HL-60/S4 (cell line): ENCODE results near the gene HDDC2.
"Not testable (repeated sequence)": the region's sequence is repeated elsewhere in the genome, so short reads cannot be mapped to it uniquely, and the experiment has no call there.

Source experiments
- in situ Hi-C: fragments of 300-500 bp; cut with MboI; formaldehyde crosslinking; loops from 2 replicates; pipeline ENCODE4 v1.14.3; 2022; ENCODE audit warnings: low sequenced_read_pairs

Gene HDDC2

DNA sequence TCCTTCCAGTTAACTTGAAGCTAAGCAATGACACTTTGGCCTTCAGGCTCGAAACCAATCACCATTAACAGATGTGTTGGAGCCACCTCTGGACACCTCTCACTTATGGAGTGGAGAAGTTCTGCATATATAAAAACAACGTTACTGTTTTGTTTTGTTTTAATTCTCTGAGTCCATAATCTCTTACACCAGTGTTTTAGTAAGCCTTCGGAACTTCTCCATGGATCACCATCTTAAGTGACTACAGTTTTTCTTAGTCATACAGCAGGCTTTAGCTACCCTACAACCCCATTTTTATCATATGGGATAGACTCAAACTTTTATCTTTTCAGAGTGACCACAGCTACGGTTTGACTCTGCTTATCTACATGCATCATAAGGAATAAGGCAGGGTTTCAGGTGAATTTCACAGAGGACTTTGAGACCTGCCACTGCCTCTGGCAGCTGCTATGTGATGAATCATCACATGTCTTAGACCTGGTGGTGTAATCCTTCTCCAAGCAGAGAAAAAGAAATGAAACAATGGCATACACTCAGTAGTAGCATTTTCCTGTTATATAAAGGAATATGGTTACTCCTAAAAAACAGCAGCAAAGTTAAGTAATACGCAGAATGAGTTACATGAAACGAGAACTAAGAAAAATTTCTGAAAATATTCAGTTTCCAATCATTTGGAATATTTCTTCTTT lies 5.5 kb upstream of the HDDC2 start:
- in situ Hi-C loops, result no loop called here

DNA sequence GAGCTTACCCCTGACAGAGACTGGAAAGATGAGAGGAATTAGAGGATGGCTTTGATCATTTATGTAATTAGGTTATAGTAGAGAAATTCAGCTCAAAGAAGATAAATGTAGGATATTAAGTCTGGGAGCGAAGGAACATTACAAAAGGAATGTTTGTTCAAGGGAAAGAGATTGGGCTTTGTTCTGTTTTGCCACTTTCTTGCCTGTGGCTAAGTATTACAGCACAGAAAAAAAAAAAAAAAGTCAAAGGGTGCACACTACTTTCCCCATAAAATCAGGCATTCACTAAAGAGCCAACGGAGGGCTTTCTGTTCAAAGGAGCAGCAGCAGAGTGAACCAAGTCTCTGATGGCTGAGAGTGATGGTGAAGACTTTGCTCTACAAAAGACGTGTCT lies 5.0 kb upstream of the HDDC2 start:
- in situ Hi-C loops, result no loop called here

DNA sequence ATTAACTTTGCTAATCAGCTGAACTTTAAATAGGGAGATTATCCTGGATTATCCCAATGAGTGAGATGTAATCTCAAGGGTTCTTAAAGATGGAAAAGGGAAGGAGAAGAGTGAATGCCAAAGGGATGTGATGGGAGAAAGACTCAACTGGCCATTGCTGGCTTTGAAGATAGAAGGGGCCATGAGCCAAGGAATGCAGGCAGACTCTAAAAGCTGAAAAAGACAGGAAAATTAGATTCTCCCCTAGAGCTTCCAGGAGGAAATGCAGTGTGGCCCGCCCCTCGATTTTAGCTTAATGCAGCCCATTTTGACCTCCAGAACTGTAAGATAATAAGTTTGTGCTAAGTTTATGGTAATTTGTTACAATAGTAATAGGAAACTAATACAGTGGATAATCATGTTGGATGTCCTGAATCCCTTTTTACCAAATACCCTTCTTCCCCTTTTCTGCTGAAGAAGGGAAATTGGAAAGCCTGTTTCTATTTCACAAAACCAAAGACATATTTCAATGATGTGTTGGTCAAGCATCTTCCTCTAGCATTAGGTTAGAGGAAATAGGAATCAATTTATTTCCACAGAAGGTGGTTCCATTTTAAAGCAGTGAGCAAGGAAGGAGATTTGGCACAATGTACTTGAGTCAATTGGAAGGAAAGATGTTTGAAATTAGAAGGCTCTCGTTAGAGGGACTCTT lies 3.3 kb upstream of the HDDC2 start:
- in situ Hi-C loops, result no loop called here

DNA sequence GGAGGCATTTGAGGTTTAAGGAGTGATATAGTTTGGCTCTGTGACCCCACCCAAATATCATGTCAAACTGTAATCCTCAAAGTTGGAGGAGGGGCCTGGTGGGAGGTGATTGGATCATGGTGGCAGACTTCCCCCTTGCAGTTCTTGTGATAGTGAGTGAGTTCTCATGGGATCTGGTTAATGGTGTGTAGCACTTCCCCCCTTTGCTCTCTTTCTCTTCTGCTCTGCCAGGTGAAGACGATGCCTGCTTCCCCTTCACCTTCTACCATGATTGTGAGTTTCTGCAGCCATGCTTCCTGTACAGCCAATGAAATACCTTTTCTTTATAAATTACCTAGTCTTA lies 1.7 kb upstream of the HDDC2 start:
- in situ Hi-C loops, result no loop called here

DNA sequence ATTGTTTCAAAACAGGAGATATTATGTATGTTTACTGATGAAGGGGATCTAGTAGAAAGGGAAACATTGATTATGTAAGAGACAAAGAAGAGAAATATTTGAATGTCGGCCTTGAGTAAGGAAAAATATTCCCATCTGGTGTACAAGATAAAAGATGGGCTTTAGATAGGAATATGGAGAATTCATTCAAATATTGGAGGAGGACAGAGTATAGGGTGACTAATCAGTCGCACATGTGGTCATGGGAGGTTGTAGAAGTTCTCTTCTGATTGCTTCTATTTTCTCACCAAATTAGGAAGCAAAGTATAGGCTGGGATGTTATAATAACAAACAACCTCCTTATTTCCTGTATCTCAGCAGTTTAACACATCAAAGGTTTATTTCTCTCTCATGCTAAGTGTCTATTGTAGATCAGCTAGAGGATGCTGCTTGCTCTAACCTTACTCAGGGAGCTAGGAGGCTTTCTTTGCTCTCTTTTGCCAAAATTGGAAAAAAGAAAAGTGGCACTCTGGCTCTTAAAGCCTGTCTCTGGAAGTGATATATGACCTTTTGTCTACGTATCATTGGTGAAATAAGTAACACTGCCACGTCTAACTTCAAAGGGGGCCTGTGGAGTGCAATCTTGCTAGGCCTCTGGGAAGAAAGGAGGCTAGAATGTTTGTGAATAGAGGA lies 1.2 kb upstream of the HDDC2 start:
- in situ Hi-C loops, result no loop called here

DNA sequence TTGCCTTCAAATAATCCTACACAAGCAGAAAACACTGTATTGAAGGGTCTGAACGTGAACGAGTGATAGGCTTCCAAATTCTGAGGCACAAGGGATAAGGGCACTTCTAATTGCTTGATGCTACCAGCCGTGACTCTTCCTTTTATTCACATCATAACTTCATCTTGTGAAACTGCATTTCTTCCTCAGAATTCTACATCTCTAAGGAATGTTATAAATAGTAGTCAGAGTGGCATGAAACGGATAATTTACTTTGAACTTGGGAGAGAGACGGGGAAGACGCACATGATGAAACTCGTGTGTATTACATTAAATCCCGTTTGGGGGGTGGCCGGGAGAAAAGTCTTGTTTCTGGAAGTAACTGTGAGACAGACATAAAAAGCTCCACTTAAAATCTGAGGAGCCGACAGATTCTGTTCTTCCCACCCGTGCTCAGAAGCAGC lies 754 bp downstream of the HDDC2 start:
- in situ Hi-C loops, result no loop called here

DNA sequence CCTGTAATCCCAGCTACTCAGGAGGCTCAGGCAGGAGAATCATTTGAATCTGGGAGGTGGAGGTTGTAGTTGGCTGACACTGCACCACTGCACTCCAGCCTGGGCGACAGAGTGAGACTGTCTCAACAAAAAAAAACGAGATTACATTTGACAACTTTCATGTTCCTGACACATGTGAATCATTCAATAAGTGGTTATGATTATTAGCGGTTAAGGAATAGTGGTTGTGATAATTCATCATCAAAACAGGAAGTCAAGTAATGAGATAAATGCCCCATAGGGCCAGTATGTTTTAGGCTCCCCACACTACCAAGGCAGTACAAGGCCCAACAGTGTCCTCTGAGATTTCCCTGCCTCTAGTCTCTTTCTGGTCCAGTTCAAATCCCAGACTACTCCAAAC lies 2.5 kb downstream of the HDDC2 start:
- in situ Hi-C loops, result no loop called here

DNA sequence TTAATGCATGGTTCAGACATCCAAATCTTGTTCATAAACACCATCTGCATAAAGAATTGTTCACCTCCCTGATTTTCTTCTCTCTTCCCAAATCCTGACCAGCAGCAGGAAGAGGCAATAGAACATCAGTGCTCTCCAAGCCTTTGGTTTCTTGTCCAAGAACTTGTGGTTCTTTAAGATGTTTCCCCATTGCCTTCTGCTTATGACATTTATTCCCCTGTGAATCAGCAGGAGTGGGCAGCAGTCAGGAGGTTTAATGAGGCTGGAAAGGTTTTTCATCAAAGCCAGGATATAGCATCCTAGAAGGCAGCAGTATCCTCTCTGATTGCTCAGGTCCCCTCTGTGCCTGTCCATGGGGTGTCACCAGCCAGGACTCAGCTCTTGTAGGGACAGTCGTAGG lies 5.3 kb downstream of the HDDC2 start:
- in situ Hi-C loops, result no loop called here

DNA sequence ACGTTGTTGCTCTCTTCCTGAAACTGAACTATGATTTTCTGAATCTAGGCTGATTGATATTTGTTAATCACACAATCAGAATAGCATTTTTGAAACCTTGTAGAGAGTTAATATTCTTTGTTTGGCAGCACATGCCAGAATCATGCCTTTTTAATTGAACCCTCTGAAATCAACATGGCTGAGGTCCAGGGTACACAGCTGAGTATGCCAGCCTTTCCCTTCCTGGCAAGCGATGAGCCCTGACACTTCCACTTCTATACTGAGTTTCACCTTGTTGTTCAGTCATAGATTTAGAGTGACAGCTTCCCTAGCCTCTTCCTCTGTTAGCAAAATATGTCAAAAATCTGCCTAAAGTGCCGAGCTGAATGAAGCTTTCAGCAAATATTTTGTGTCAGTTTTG lies 6.8 kb downstream of the HDDC2 start:
- in situ Hi-C loops, result no loop called here

DNA sequence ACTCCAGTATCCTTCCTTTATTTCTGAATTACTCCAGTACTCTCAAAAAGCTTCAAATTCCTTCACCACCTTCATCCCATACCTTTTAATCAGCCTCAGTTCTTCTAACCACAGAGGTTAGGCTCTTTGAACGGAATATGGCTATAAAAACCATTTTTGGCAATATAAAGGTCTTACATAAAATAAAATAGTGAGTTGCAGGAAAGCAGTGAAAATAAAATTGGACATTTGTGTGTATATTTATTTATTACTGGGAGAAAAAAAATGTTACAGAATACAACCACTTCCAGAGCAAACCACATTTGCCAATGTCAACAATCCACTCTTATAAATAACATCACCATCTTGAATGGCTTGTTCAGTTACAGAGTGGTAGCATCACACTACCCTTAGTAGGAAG lies 7.7 kb downstream of the HDDC2 start:
- in situ Hi-C loops, result no loop called here

DNA sequence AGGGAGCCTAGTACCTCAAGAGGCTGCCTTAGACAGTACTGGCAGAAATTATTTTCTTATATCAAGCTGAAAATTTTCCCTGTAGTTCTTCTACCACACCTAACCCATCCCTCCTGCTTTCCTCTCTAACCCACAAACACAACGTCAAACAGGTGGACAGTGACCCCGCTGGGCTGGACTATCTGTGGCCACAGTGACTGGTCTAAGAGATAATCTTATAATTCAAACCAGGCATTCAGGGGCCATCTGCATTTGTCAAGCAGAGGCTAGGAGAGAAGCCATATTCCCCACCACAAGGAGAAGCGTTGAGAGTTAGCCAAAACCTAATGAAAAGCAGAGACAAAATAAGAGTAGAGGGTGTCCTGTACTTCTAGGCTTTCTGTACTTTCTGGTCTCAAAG lies 8.2 kb downstream of the HDDC2 start:
- in situ Hi-C loops, result no loop called here

DNA sequence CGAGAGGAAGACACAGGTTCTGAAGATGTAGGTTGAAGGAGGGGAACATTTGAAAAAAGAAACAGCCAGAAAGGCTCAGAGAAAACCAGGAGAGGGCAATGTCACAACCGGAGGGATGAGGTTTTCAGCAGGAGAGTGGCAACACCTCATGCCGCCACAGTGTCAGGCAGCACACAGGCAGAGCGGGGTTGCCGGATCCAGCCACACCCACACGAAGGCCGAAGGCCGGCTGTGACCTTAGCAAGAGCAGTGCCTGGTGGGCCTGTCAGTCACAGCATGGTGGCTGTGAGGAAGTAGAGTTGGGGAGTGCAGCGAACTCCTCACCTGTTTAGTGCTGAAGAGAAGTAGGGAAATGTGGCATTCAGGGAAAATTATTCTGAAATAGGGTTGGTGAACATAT lies 14.0 kb downstream of the HDDC2 start:
- in situ Hi-C loops, result no loop called here

DNA sequence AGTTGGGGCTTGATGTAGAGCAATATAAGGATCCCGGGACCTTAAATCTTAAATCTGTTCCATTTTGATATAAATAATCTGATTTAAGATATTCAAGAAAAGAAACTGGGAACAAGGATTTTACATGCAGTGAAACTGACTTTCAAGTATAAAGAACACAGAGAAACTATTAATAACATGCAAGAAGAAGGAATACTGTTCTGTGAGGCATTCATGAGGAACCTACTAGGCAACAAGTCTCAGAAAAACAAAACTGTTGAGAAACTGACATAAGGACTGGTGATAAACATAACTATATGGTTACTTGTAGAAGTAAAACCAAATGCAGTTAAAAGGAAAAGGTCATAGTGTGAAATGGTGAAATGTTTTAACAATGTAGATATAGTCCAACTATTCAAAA lies 15.8 kb downstream of the HDDC2 start:
- in situ Hi-C loops, result no loop called here

DNA sequence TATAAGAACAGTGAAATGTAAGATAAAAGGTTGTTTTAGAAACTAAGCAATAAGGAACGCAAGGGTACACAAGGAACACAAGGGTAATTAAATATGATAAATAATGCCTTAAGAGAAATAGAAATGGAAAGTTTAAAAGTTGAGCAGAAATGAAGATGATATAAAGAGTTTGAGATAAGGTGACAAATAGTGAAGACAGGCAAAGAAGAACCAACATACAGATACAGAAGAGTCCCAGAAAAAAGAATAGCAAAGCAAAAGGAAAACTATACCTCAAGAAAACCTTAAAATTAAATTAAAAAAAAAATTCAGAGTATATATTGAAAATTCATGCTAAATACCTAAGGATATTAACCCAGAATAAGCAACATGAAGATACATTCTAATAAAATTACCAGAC lies 16.4 kb downstream of the HDDC2 start:
- in situ Hi-C loops, result no loop called here

DNA sequence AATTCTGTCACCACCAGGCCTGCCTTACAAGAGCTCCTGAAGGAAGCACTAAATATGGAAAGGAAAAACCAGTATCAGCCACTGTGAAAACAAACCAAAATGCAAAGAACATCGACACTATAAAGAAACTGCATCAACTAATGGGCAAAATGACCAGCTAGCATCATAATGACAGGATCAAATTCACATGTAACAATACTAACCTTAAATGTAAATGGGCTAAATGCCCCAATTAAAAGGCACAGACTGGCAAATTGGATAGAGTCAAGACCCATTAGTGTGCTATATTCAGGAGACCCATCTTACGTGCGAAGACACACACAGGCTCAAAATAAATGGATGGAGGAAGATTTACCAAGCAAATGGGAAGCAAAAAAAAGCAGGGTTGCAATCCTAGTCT lies 19.3 kb downstream of the HDDC2 start:
- in situ Hi-C loops, result not testable (repeated sequence)

DNA sequence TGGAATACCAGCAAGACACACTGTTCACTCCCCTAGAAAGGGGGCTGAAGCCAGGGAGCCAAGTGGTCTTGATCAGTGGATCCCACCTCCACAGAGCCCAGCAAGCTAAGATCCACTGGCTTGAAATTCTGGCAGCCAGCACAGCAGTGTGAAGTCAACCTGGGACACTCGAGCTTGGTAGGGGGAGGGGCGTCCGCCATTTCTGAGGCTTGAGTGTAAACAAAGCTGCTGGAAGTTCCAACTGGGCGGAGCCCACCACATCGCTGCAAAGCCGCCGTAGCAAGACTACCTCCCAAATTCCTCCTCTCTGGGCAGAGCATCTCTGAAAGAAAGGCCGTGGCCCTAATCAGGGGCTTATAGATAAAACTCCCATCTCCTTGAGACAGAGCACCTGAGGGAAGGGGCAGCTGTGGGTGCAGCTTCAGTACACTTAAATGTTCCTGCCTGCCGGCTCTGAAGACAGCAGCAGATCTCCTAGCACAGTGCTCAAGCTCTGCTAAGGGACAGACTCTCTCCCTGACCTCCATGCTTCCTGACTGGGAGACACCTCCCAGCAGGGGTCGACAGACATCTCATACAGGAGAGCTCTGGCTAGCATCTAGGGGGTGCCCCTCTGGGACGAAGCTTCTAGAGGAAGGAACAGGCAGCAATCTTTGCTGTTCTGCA lies 21.3 kb downstream of the HDDC2 start:
- in situ Hi-C loops, result not testable (repeated sequence)

DNA sequence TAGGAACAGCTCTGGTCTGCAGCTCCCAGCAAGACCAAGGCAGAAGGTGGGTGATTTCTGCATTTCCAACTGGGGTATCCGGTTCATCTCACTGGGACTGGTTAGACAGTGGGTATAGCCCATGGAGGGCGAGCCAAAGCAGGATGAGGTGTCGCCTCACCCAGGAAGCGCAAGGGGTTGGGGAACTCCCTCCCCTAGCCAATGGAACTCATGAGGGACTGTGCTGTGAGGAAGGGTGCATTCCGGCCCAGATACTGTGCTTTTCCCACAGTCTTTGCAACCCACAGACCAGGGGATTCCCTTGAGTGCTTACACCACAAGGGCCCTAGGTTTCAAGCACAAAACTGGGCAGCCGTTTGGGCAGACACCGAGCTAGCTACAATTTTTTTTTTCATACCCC lies 21.8 kb downstream of the HDDC2 start:
- in situ Hi-C loops, result no loop called here

DNA sequence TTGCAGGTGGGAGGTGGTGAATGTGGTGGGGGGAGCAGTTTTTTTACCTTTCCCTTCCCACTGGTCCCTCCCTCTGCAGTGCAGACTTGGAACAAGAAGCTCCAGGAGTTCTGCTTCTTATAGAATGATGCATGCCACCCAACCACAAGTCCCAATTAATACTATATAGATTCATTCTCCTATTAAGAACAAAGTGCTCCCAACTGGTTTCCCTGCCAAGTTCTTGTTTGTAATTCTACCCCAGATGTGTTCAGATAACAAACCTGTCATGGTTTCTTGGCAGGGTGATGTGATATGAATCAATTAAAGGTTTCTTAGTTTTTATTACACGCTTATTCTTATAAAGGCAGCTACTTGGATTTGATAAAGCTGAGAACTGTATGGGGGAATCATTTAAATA lies 23.9 kb downstream of the HDDC2 start:
- in situ Hi-C loops, result no loop called here

DNA sequence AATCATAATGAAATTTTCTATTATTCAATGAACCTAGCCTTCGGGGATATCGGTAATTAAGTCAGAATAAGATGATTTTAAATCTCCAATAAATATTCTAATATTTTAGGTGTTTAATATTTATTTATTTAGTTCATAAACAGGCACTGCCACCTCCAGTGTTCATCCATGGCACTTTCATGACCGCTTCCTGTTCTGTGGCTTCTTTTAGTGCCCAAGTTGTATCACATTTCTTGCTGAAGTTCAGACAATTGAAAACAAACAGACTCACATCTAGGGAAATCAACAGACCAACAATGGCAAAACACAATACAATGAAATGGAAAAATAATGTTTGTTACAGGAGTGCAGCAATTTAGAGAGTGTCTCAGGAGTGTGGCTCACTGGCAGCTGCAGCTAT lies 26.0 kb downstream of the HDDC2 start:
- in situ Hi-C loops, result no loop called here

DNA sequence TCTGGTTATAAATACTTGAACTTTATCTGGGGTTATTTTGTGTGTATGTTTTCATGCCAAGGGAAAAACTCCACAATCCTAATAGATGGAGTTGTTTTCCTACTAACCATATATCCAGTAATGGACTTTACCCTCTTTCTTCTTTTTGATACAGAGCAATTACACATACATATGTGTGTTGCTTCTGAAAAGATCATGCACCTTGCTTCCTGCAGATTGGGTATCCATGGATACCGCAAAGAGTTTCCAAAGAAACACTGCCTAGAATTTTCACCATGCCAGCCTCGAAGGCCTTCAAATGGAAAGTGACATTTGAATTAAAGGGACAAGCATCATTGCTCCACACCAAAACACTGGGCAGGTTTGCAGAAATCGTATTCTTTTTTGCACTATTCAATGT lies 26.8 kb downstream of the HDDC2 start:
- in situ Hi-C loops, result no loop called here

DNA sequence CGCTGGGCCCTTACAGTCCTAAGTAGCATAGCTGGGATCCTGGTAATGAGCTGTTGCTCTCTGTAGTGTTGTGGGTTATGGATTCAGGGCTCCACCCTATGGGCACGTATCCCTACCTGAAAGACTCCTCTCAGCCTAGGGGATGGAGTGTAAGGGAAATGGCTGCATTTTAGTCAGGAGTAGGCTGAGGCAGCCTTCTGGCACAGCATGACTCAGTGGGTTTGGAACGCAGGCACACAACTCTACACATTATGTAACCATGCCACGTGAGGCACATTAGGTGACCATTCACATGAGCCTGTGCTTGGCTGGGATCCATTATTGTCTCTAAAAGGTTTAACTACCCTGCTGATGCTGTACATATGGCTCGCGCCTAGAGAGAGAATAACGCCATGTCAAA lies 27.8 kb downstream of the HDDC2 start:
- in situ Hi-C loops, result no loop called here

DNA sequence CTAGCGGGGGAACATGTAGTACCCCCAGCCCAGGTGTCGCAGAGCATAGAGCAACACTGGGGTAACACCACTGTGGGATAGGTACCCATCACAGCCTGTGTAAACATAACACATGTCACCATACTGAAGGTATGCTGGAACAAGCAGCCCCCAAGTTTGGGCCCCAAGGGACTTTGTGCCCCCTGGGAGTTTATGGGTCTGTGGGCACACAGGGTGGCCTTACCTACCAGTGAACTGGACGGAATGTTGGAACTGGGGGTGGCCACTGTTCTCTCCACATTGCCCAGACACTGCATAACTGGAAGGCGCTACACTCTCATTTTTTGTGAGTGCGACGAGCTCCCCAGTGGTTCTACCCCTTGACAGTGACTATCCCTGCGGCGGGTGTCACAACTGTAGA lies 28.5 kb downstream of the HDDC2 start:
- in situ Hi-C loops, result no loop called here
